ENCODE data around the gene FKBP6.
"Not testable (repeated sequence)": the region's sequence is repeated elsewhere in the genome, so short reads cannot be mapped to it uniquely, and the experiment has no call there.

The FKBP6 gene

GRCh38 chr7:73395538-73396503 lies 67.9 kb downstream of the FKBP6 start:
- DNase-seq (ENCODE audit: low read depth, low spot score), result no peak

- DNase-seq (ENCODE audit: low read depth, low spot score), result peak; percentile 44
These were observed 69.7 kb downstream of the FKBP6 start for GRCh38 chr7:73397521-73398281.

GRCh38 chr7:73399185-73400050 lies 71.5 kb downstream of the FKBP6 start:
- peak; percentile 94 for DNase-seq (ENCODE audit: low read depth, low spot score)

- DNase-seq (ENCODE audit: low read depth, low spot score), result not testable (repeated sequence)
These were observed 76.9 kb downstream of the FKBP6 start for GRCh38 chr7:73404860-73405259.

Data from ELF-1 (cell line).